HG03442 (cell line): ENCODE results near the gene TULP4.

ENCODE experiments used
- ATAC-seq: cut with Tn5 transposase; IDR thresholded peaks from one replicate; pipeline ENCODE4 v1.9.1; 2021; ENCODE audit warnings: mild to moderate bottlenecking, moderate library complexity; ENCODE audit not compliant: unreplicated experiment

The TULP4 gene

DNA sequence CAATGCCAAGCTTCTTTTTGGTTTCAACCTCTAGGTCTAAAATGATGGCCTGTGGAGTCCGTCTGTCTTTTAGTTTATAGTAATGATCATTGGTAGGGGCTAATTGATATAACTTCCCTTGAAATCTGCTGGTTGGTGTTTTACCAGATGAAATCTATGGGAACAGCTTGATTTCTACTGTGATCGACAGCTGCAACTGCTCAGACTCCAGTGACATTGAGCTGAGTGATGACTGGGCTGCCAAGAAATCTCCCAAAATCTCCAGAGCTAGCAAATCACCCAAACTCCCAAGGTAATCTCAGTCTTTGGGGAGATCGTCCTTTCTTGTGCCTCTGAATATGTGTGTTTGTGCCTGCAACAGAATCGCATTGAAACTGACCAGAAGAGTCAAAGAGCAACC lies 177.2 kb downstream of the TULP4 start:
- no peak for ATAC-seq

DNA sequence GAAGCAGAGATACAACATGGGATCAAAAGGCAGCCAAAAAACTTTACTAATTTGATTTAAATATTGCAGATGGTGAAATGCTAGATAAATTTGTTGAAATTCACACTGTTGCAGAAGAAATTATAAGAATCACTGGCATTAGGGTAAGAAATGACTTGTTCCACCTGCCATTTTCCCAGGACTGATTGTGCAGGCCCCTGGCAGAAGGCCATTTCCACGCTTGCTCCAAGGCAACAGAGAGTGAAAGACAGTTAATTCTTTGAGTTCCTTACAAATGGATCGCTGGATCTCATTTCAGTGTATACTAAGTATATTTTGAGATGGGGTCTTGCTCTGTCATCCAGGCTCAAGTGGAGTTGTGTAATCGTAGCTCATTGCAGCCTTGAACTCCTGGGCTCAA lies 180.6 kb downstream of the TULP4 start:
- no peak for ATAC-seq

DNA sequence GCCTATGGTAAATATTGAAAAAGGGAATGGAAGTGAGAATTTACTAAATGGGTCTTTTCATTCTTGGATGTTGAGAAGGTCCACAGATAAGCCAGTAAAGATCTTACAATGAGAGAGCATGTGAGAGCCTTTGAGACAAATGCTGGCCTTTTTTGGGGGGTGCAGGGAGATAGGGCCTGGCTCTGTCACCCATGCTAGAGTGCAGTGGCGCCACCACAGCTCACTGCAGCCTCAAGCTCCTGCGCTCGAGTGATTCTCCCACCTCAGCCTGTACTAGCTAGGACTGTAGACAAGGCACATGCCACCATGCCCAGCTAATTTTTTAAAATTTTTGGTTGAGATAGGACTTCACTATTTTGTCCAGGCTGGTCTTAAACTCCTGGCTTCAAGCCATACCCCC lies 184.4 kb downstream of the TULP4 start:
- ATAC-seq = no peak

DNA sequence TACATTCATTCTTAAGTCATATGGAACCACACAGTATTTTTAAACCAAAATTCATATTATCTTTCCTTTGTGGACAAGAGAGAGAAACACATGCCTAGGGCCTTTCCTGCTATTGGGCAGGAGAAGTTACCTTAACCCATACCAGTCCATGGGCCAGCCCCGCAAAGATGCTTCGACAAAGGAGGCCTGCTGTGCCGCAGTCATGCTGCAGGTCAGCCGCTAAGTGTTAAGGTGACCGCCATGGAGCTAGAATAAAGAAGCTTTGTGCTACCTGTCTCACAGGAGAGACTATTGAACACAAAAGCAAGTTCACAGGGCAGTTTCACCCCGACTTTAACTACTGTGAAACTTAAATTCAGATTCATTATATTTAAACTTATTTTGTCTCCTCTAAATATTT lies 185.4 kb downstream of the TULP4 start:
- ATAC-seq = no peak

DNA sequence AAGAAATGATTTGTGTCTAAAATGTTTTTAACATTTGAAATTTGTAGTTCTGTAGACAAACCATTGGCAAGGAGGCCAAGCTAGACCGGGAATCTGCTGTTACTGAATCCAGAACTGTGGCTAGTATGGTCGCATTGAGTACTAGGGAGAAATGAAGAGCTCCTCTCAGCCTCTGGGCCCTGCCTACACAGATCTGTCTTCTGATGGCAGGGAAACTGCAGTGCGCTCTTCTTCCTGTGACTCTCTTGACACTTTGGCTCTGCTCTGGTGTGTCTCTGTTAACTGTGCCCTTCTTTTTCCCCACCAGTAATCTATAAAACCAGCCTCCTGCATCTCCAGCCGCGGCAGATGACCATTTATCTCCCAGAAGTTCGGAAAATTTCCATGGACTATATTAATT lies 186.1 kb downstream of the TULP4 start:
- no peak for ATAC-seq

DNA sequence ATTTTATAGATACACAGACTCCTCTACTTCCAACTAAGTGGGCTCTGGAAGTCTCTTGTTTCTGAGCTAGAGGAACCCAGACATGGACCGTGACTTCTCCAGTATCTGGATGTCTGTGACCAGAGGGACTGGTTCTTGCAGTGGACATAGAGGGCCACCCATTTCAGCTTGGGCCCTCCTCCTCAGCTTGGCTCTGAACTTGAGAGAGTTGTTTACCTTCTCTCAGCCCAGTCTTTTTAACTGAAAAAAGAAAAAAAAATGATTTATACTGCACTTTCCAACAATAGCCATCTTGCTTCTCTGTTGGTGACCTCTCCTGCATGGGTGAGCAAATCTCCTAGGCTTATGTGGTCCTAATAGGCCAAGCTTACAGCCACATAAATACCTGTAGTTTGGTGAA lies 187.3 kb downstream of the TULP4 start:
- no peak for ATAC-seq

DNA sequence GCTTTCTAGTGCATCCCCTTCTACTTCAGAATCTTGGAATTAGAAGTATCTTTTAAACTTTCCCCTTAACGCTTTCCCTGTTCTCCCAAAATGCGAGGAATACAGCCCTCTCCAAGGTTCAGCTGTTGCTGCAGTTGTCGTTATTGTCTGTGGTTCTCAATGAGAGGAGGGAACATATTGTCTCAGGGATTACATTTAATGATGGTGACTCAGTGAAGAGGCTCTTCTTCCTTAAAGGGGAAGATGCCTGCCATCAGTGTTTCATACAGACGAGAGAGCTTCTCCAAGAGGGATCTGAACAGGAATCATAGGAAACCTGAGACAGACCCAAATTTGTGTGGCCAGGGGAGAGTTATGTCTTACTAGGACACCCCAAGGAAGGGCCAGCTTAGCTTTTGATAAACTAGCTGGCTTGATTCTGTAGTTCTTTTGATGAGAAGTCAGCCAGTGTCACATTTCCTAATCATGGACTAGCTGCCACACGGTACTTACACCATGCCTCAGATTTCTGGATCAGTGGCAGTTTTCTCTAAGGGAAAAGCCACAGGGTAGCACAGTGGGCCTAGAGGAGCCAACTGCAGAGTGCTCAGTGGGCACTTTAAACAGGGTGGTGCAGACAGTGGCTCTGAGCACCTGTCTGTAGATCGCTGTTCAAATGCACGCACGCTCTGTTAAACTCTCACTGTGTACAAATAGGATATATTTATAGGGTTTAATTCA lies 187.9 kb downstream of the TULP4 start:
- ATAC-seq = no peak

DNA sequence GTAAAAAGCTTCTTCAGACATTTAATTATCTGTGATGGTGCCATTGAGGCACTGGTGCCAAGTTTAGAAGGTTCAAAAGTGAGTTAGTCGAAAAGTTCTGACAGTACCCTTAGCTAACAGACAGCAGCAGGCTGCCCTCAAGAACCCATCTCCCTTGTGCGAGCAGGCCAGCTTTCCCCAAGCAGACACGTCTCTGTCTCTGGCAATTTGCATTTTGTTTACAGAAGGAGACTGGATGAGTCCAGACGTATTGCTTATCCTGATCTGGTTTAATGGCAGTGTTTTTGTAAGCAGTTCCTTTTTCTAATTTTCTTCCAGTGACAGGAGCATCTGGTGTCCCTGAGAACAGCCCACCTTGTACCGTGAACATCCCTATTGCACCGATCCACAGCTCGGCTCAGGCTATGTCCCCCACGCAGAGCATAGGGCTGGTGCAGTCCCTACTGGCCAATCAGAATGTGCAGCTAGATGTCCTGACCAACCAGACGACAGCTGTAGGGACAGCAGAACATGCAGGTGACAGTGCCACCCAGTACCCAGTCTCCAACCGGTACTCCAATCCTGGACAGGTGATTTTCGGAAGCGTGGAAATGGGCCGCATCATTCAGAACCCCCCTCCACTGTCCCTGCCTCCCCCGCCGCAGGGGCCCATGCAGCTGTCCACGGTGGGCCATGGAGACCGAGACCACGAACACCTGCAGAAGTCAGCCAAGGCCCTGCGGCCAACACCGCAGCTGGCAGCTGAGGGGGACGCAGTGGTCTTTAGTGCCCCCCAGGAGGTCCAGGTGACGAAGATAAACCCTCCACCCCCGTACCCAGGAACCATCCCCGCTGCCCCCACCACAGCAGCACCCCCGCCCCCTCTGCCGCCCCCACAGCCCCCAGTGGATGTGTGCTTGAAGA lies 189.3 kb downstream of the TULP4 start:
- no peak for ATAC-seq

DNA sequence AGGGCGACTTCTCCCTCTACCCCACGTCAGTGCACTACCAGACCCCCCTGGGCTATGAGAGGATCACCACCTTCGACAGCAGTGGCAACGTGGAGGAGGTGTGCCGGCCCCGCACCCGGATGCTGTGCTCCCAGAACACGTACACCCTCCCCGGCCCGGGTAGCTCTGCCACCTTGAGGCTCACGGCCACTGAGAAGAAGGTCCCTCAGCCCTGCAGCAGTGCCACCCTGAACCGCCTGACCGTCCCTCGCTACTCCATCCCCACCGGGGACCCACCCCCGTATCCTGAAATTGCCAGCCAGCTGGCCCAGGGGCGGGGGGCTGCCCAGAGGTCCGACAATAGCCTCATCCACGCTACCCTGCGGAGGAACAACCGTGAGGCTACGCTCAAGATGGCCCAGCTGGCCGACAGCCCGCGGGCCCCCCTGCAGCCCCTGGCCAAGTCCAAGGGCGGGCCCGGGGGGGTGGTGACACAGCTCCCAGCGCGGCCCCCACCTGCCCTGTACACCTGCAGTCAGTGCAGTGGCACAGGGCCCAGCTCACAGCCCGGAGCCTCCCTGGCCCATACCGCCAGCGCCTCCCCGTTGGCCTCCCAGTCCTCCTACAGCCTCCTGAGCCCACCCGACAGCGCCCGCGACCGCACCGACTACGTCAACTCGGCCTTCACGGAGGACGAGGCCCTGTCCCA lies 190.1 kb downstream of the TULP4 start:
- no peak for ATAC-seq

DNA sequence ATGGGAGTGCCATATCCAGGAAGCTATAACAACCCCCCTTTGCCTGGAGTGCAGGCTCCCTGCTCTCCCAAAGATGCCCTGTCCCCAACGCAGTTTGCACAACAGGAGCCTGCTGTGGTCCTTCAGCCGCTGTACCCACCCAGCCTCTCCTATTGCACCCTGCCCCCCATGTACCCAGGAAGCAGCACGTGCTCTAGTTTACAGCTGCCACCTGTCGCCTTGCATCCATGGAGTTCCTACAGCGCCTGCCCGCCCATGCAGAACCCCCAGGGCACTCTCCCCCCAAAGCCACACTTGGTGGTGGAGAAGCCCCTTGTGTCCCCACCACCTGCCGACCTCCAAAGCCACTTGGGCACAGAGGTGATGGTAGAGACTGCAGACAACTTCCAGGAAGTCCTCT lies 191.0 kb downstream of the TULP4 start:
- no peak for ATAC-seq

DNA sequence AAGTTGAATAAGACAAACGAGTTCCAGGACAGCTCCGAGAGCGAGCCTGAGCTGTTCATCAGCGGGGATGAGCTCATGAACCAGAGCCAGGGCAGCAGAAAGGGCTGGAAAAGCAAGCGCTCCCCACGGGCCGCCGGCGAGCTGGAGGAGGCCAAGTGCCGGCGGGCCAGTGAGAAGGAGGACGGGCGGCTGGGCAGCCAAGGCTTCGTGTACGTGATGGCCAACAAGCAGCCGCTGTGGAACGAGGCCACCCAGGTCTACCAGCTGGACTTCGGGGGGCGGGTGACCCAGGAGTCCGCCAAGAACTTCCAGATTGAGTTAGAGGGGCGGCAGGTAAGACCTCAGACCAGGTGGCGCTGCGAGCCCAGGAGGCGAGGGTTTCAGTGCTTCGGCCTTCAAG lies 191.6 kb downstream of the TULP4 start:
- ATAC-seq = no peak

DNA sequence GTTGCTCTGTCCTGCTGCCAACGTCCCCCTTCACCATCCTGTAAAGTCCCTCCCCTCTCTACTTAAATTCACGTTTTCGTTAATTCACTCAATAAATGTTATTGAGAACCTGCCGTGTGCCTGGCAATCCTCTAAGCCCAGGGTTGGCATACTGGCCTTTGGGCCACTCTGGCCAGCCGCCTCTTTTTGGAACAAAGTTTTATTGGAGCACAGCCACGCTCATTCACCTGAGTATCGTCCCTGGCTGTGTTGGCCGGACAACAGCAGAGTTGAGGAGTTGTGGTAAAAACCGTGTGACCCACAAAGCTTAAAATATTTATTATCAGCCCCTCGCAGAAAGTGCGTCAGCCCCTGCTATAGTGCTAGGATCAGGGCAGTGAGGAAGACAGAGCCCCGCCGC lies 192.9 kb downstream of the TULP4 start:
- ATAC-seq = no peak

DNA sequence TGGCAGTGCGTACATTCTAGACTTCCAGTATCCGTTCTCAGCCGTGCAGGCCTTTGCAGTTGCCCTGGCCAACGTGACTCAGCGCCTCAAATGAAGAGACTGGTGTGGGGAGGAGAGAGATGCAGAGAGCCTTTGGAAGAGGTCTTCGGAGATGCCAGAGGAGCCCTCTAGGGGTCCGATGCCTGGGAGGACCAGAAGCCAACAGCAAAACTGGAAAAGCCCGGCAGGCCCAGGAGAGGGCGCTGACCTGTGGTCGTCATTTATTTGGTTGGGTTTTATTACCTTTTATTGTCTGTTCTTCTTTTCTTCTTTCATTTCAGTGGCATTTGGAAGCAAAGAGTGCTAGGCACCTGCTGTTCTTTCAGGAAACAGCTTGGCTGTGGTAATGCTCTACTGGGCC lies 194.3 kb downstream of the TULP4 start:
- no peak for ATAC-seq

DNA sequence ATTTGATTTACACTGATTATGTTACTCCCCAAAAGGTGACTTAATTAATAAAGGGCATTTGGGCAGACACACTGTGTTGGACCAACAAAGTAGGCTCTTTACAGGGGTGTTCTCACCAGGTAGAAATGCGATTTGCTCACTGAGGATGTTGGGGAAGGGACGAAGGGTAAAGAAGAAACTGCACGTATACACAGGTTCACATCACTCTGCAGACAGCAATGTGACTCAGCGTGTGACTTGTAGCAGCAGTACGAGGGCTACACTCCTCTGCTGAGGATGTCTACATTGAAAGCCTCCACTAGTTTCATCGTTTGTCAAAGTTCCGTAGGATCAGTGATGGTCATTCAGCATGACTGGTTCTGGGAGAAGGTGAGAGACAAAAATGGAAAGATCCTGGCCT lies 194.9 kb downstream of the TULP4 start:
- ATAC-seq = no peak

DNA sequence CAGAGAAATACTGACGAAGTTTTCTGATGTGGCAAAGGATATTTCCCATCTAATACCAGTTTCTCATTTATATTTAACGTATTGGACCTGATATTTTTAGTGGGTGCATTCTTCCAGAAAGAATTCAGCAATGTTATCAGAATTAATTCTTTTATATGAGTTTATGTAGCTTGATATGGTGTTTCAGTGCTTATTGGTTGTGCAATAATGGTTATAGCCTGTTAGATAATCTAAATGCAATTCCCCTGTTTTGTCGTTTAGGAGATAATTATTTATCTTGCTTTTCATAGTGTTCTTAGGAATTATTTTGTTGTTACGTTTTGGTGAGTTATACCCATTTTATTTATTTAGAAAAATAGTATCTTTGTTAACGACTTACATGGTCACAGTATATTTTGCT lies 196.2 kb downstream of the TULP4 start:
- no peak for ATAC-seq

DNA sequence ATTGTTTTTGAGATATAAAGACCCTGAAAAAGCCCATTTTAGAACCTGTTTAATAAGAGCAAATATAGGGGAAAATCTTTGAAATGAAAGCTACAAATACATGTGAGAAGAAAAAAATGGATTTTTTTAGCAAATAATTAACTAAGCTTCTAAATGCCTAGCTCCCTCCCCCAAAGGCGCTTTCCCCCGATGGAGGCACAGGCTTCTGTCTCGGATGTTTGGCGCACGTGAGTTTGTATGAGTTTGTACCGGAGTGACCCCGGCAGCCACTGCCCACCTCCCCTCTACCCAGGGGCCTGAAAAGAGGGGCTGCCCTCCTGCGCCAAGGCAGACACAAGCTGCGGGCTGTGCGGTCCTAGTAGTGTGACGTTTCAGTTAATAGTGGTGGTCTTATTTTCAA lies 197.2 kb downstream of the TULP4 start:
- no peak for ATAC-seq

DNA sequence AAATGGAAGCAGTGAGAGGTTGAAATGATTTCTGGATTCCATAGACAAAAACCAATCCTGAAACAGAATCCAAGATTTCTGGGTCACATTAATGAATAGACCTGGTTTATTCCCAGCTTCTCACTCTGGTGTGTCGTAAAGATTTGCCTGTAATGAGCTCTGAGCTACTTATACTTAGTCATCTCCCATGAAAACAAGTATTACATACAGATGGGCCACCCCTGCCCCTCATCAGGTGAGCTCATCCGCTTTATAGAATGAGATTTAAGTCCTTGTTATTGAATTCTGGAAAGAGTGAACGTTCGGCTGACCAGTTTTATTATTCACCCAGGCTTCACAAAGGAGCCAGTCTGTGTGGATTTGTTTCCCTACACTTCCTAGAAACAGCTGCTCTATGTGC lies 200.5 kb downstream of the TULP4 start:
- no peak for ATAC-seq

DNA sequence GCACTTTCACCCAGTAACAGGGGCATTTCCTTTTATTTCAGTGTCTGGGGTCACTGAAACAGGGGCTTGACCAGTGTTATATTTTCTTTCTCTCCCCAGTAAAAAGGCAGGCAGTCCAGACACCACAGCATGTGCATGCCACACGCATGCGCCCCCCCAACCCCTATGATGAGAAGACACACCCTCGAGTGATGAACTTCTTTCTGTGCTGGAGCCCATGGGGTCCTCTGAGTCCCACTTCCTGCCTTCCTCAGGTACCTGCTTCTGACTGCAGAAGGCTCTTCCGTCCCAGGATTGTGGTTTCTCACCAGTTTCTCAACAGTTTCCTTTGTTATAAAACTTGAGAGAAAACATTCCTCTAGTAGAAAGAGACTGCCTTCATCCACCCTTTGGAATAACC lies 201.9 kb downstream of the TULP4 start:
- no peak for ATAC-seq

DNA sequence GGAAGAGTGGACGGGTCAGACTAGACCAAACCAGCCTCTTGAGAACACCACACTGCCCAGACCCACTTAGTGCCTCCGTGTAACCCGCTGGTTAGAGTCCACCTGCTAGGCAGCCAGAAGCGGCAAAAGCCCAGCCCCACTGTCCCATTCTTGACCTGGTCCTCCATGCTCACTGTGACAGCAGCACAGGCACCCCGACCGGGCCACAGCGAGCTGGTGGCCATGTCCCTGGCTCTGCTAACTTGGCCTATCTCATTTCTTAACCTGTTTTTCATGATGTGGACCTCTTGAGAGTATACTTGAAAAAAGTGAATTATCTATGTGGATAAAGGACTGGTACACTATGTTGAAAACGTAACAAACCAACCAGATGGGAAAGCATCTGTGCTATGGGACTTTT lies 202.7 kb downstream of the TULP4 start:
- no peak for ATAC-seq

DNA sequence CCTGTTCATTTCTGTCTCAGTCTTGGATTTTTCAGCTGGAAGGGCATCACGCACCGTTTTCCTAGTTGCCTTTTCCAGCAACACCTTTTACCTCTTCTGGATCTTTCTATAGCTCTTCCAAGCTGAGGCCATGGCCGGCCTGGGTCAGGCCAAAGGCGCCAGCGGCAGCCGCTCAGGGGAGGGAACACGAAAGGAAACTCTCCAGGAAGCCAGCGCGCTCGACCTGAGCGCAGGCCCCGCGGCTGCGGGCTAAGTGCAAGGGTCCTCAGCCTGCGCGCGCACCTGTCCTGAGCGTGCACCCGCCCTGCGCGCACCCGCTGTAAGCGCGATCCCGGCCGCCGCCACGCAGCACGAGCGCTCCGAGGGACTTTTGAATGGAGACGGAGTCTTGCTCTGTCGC lies 203.8 kb downstream of the TULP4 start:
- ATAC-seq = no peak

DNA sequence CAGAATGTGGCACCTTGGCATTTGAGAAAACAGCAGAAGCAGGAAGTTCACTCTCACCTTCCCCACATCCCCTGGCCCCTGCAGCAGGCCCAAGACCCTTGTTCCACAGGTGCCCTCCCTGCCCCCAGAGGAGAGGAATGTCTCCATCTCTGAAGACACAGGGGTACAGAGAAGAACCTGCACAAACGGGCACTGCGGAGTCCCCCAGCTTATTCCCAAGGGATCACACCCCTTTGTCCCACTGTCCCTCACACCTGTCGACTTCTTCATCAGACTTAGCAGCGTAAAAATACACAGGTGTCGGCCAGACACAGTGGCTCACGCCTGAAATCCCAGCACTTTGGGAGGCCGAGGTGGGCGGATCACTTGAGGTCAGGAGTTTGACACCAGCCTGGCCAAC lies 204.8 kb downstream of the TULP4 start:
- no peak for ATAC-seq

DNA sequence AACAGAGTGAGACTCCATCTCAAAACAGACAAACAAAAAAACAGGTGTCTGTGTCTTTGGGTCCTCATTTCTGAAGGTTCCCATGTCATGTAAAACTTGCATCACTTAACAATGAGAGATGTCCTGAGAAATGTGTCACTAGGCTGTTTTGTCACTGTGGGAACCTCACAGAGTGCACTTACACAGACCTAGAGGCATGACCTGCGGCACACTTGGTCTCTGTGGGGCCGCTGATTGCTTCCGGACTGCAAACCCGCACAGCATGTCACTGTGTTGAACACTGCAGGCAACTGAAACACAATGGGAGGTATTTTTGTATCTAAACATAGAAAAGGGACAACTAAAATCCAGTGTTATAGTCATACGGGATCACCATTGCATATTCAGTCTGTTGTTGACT lies 205.3 kb downstream of the TULP4 start:
- ATAC-seq = peak; percentile 67
